HCT116 (cell line): ENCODE measurements around the gene KY. TPM values are rescaled to one million over a fixed set of nuclear protein-coding genes. Genes with fewer than 3 reads are reported as not detected.

Source experiments
- ATAC-seq: fragments of 200-7000 bp; cut with Tn5 transposase; 2 replicates; pipeline ENCODE4 v1.9.1; 2020; ENCODE audit warnings: mild to moderate bottlenecking, moderate library complexity
- BruUV-seq: library from RNA; stranded (reverse); fragments of 400-500 nt; replicated peaks from 2 replicates; lab custom pipeline; 2021; lab: Mats Ljungman, UMichigan
- CTCF ChIA-PET: fragments of 300-600 bp; sonication (Branson Sonifier 250); formaldehyde crosslinking; loops from one replicate; lab custom pipeline; 2021; ENCODE audit warnings: antibody characterized with exemption; lab: Charles Lee
- POLR2A ChIA-PET: fragments of 300-600, 350-600 bp; sonication (Branson Sonifier 250); formaldehyde crosslinking; loops from one replicate; lab custom pipeline; 2021; ENCODE audit warnings: antibody characterized with exemption; lab: Charles Lee
- RAD21 ChIA-PET, 2 experiments: fragments of 300-600 bp; sonication (Branson Sonifier 250); formaldehyde crosslinking; loops; one replicate each; lab custom pipeline; 2023; ENCODE audit warnings: low total read pairs in 2 of 2; ENCODE audit not compliant: uncharacterized antibody in 2 of 2, unreplicated experiment in 2 of 2, low non-redundant PET in 1 of 2; lab: Charles Lee
- DNase-seq: peaks from one replicate; pipeline ENCODE4 v3.0.0-alpha.2; 2010; ENCODE audit warnings: low read depth, low spot score
- H2AFZ ChIP-seq: fragments of 200-600 bp; shearing (Covaris generic), sonication (generic); 2 replicates; pipeline ENCODE4 v1.6.1; 2017; ENCODE audit warnings: low read depth, mixed run types, mixed read lengths, antibody characterized with exemption, low read length; ENCODE audit not compliant: poor library complexity, severe bottlenecking
- H3K27ac ChIP-seq: 2 replicates; pipeline ENCODE4 v1.5.1; 2012; ENCODE audit warnings: low read depth, low read length
- H3K27me3 ChIP-seq: fragments of 200-600 bp; sonication (generic); 2 replicates; pipeline ENCODE4 v1.6.1; 2016; ENCODE audit warnings: mixed run types, low read length, mixed read lengths; ENCODE audit not compliant: insufficient read depth
- H3K36me3 ChIP-seq, 2 experiments: fragments of 200-500 bp in 1 of 2; fragments of 200-600 bp in 1 of 2; sonication (Bioruptor generic) in 1 of 2; sonication (generic) in 1 of 2; 2 replicates each; pipeline versions ENCODE4 v1.5.1 to v1.6.1; 2014 to 2016; ENCODE audit warnings: low read length in 2 of 2, inconsistent platforms in 1 of 2, mixed read lengths in 1 of 2, mixed run types in 1 of 2; ENCODE audit not compliant: insufficient read depth in 2 of 2, control insufficient read depth in 1 of 2
- H3K4me1 ChIP-seq, 2 experiments: fragments of 200-600 bp in 1 of 2; sonication (generic) in 1 of 2; 2 replicates each; pipeline versions ENCODE4 v1.5.1 to v1.6.1; 2012 to 2017; ENCODE audit warnings: low read length in 2 of 2, inconsistent platforms in 1 of 2, mild to moderate bottlenecking in 1 of 2, mixed read lengths in 1 of 2, mixed run types in 1 of 2, moderate library complexity in 1 of 2; ENCODE audit not compliant: insufficient read depth in 2 of 2, control insufficient read depth in 1 of 2
- H3K4me2 ChIP-seq: fragments of 200-600 bp; sonication (generic); 2 replicates; pipeline ENCODE4 v1.6.1; 2017; ENCODE audit warnings: mixed run types, low read length, mixed read lengths
- H3K4me3 ChIP-seq, 2 experiments: fragments of 200-600 bp in 1 of 2; sonication (generic) in 1 of 2; replicated peaks in 1 of 2; 2 replicates each; pipeline ENCODE4 v1.5.1; 2011 to 2016; ENCODE audit warnings: low read length in 2 of 2, control low read depth in 1 of 2, low read depth in 1 of 2, mild to moderate bottlenecking in 1 of 2, mixed read lengths in 1 of 2, mixed run types in 1 of 2
- H3K79me2 ChIP-seq: fragments of 200-600 bp; sonication (generic); 2 replicates; pipeline ENCODE4 v1.6.1; 2017; ENCODE audit warnings: mild to moderate bottlenecking, mixed run types, low read length, moderate library complexity, mixed read lengths; ENCODE audit not compliant: insufficient read depth
- H3K9ac ChIP-seq: fragments of 200-600 bp; sonication (generic); 2 replicates; pipeline ENCODE4 v1.6.1; 2016; ENCODE audit warnings: low read length, mixed read lengths
- H3K9me2 ChIP-seq: fragments of 200-600 bp; sonication (generic), shearing (Covaris generic); 2 replicates; pipeline ENCODE4 v1.6.1; 2017; ENCODE audit warnings: mixed run types, mild to moderate bottlenecking, moderate library complexity; ENCODE audit not compliant: insufficient read depth
- H3K9me3 ChIP-seq, 2 experiments: fragments of 200-500 bp in 1 of 2; fragments of 200-600 bp in 1 of 2; sonication (Bioruptor generic) in 1 of 2; sonication (generic) in 1 of 2; 2 replicates each; pipeline ENCODE4 v1.6.1; 2014 to 2017; ENCODE audit warnings: low read length in 2 of 2, mixed read lengths in 2 of 2, inconsistent platforms in 1 of 2, low read depth in 1 of 2, mild to moderate bottlenecking in 1 of 2, mixed run types in 1 of 2, moderate library complexity in 1 of 2; ENCODE audit not compliant: control insufficient read depth in 1 of 2, insufficient read depth in 1 of 2
- H4K20me1 ChIP-seq: fragments of 200-600 bp; sonication (generic), shearing (Covaris generic); 2 replicates; pipeline ENCODE4 v1.6.1; 2017; ENCODE audit warnings: mixed run types, mild to moderate bottlenecking, moderate library complexity; ENCODE audit not compliant: insufficient read depth
- CBX3 ChIP-seq: IDR thresholded peaks from 2 replicates; pipeline ENCODE4 v1.6.1; 2012; ENCODE audit warnings: low read depth
- CEBPB ChIP-seq: IDR thresholded peaks from 2 replicates; pipeline ENCODE4 v1.6.1; 2012; ENCODE audit warnings: low read depth
- ELF1 ChIP-seq: IDR thresholded peaks from 2 replicates; pipeline ENCODE4 v1.6.1; 2012; ENCODE audit warnings: low read depth, borderline replicate concordance
- EZH2phosphoT487 ChIP-seq: fragments of 200-600 bp; IDR thresholded peaks from 2 replicates; pipeline ENCODE4 v1.6.1; 2018; ENCODE audit warnings: antibody characterized with exemption, borderline replicate concordance
- JUND ChIP-seq: IDR thresholded peaks from 2 replicates; pipeline ENCODE4 v1.6.1; 2012
- POLR2A ChIP-seq: IDR thresholded peaks from 2 replicates; pipeline ENCODE4 v1.7.0; 2011; ENCODE audit warnings: borderline replicate concordance; ENCODE audit not compliant: insufficient read depth, insufficient read length; ENCODE audit errors: extremely low read depth
- RAD21 ChIP-seq: IDR thresholded peaks from 2 replicates; pipeline ENCODE4 v1.6.1; 2012; ENCODE audit warnings: low read depth, mild to moderate bottlenecking
- SIN3A ChIP-seq: IDR thresholded peaks from 2 replicates; pipeline ENCODE4 v1.6.1; 2012; ENCODE audit warnings: low read depth
- SRF ChIP-seq: IDR thresholded peaks from 2 replicates; pipeline ENCODE4 v1.6.1; 2012; ENCODE audit warnings: low read depth
- TCF7L2 ChIP-seq: IDR thresholded peaks from 2 replicates; pipeline ENCODE4 v1.7.0; 2011; ENCODE audit warnings: borderline replicate concordance, inconsistent platforms; ENCODE audit not compliant: insufficient read depth, insufficient read length; ENCODE audit errors: extremely low read depth
- ZFX ChIP-seq: fragments of 450-650 bp; IDR thresholded peaks from 2 replicates; pipeline ENCODE4 v1.6.1; 2017
- ZNF274 ChIP-seq: fragments of 200-500 bp; sonication (Bioruptor generic); IDR thresholded peaks from 2 replicates; pipeline ENCODE4 v1.6.1; 2014; ENCODE audit warnings: mild to moderate bottlenecking, low read depth, low read length, inconsistent platforms
- intact Hi-C: fragments of 100-400 bp; cut with micrococcal nuclease; formaldehyde crosslinking; loops from 2 replicates; pipeline ENCODE4 v1.10.0; 2022
- total RNA-seq: library from RNA; stranded (reverse); gene quantifications from one replicate; pipeline ENCODE4 v1.2.1, GENCODE V29; 2021; ENCODE audit not compliant: unreplicated experiment
- TF ChIP-seq, protein P1 (sequence below): IDR thresholded peaks from 2 replicates; pipeline ENCODE4 v1.6.1; 2012
- TF ChIP-seq, protein P2 (sequence below), 3 experiments: fragments of 200-600 bp in 1 of 3; sonication (generic) in 1 of 3; IDR thresholded peaks in 2 of 3; conservative IDR thresholded peaks in 1 of 3; 2 replicates each; pipeline ENCODE4 v1.5.1; 2012 to 2017; ENCODE audit warnings: low read depth in 2 of 3, low read length in 2 of 3, antibody characterized with exemption in 1 of 3, borderline replicate concordance in 1 of 3, control low read depth in 1 of 3, mild to moderate bottlenecking in 1 of 3, mixed read lengths in 1 of 3, mixed run types in 1 of 3, moderate library complexity in 1 of 3; ENCODE audit not compliant: insufficient read depth in 1 of 3
- TF ChIP-seq, protein P3 (sequence below): IDR thresholded peaks from 2 replicates; pipeline ENCODE4 v1.6.1; 2011; ENCODE audit warnings: mild to moderate bottlenecking, low read length, moderate library complexity; ENCODE audit not compliant: insufficient replicate concordance; ENCODE audit errors: extremely low read depth

KY gene
- total RNA-seq, 1 experiment from 2014 or later, result not detected

DNA sequence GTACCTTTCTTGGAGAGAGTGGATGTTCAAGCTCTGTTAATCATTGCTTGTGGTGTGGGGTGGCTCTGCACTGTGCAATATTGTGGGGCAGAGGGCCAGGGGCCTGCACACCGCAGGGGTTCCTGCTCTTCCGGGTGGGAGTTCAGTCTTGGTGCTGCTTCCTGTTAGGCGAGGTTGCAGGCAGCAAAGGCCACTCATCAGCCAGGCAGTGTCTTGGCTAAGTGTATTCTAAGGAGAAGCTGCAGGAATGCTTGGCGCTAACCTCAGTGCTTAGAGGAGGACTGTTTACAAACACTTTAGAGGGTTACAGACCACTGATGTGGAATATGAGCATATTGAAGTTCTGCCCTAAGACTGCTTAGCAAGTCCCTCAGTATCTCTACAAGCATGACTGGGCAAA is 83.2 kb downstream of the KY start:
- POLR2A ChIA-PET, result no interaction called here
- RAD21 ChIA-PET, result no interaction called here
- Histone ChIP-seq H3K79me2 (no peaks in the 10 kb centered on the region), H3K36me3 (no peaks in the 10 kb centered on the region), H3K9me2 (no peaks in the 10 kb centered on the region), H3K9me3 (no peaks in the 10 kb centered on the region), H4K20me1 (no peaks in the 10 kb centered on the region), H3K4me2 (no peak overlapping the region), H3K4me3 (no peak overlapping the region), H3K27me3 (no peaks in the 10 kb centered on the region), H3K9ac (no peak overlapping the region), H2AFZ (no peak overlapping the region), H3K4me1 (no peaks in the 10 kb centered on the region)
- CTCF ChIA-PET, result no interaction called here
- intact Hi-C loops, result no loop called here
- no peak for DNase-seq
- no TSS peak for BruUV-seq
- no peak for ATAC-seq
- TF ChIP-seq ZFX, result no peak
- no peak for TF ChIP-seq ZNF274
- no peak for TF ChIP-seq CEBPB
- TF ChIP-seq, protein P1, sequence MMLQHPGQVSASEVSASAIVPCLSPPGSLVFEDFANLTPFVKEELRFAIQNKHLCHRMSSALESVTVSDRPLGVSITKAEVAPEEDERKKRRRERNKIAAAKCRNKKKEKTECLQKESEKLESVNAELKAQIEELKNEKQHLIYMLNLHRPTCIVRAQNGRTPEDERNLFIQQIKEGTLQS, result no peak
- TF ChIP-seq, protein P2, sequence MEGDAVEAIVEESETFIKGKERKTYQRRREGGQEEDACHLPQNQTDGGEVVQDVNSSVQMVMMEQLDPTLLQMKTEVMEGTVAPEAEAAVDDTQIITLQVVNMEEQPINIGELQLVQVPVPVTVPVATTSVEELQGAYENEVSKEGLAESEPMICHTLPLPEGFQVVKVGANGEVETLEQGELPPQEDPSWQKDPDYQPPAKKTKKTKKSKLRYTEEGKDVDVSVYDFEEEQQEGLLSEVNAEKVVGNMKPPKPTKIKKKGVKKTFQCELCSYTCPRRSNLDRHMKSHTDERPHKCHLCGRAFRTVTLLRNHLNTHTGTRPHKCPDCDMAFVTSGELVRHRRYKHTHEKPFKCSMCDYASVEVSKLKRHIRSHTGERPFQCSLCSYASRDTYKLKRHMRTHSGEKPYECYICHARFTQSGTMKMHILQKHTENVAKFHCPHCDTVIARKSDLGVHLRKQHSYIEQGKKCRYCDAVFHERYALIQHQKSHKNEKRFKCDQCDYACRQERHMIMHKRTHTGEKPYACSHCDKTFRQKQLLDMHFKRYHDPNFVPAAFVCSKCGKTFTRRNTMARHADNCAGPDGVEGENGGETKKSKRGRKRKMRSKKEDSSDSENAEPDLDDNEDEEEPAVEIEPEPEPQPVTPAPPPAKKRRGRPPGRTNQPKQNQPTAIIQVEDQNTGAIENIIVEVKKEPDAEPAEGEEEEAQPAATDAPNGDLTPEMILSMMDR (IDR thresholded peaks at IDR 0.05 in 2 of 3, conservative IDR thresholded peaks at IDR 0.05 in 1 of 3; ENCODE audit: borderline replicate concordance in 1 of 3, insufficient read depth in 1 of 3, low read depth in 2 of 3, low read length in 2 of 3), result no peak
- TF ChIP-seq RAD21, result no peak
- TF ChIP-seq TCF7L2, result no peak
- no peak for TF ChIP-seq POLR2A
- TF ChIP-seq JUND, result no peak
- no peak for TF ChIP-seq EZH2phosphoT487
- TF ChIP-seq CBX3, result no peak
- no peak for TF ChIP-seq SRF
- no peak for TF ChIP-seq SIN3A
- TF ChIP-seq, protein P3, sequence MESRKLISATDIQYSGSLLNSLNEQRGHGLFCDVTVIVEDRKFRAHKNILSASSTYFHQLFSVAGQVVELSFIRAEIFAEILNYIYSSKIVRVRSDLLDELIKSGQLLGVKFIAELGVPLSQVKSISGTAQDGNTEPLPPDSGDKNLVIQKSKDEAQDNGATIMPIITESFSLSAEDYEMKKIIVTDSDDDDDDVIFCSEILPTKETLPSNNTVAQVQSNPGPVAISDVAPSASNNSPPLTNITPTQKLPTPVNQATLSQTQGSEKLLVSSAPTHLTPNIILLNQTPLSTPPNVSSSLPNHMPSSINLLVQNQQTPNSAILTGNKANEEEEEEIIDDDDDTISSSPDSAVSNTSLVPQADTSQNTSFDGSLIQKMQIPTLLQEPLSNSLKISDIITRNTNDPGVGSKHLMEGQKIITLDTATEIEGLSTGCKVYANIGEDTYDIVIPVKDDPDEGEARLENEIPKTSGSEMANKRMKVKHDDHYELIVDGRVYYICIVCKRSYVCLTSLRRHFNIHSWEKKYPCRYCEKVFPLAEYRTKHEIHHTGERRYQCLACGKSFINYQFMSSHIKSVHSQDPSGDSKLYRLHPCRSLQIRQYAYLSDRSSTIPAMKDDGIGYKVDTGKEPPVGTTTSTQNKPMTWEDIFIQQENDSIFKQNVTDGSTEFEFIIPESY, result no peak
- no peak for TF ChIP-seq ELF1
- TF ChIP-seq, all 23 proteins: peak for 0
- H3K27ac ChIP-seq, result no peak overlapping the region
